ENCODE measurements around the gene ETF1.

DNA sequence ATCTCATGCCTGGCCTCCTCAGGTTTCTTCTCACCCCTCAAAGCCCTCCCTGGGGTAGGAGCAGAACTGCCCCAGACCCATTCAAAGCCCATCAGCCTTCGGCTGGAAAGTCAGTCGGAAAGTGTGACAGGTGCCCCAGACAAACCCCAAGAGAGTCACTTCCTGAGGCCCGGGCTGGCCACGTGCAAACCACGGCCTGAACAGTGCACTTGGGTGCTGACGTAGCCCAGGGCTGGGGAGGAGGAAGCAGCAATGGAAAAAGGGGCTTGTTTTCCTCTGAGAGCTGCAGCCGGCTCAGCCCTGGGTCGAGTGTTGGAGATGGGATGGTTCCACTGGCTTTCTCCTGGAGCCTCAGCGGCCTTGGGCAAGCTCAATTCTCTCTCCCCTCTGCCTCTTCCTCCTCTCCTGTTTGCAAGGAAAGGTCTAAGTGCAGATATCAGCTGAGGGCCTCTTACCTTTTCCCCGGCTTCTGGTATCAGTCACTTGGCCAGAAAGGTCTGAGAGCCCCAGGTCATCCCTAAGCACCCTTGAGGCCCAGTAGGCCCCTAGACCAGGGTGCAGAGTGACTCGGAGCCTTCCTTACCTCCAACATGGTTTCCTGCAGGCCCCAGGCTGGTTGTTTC is 83.6 kb downstream of the ETF1 start:
- TF ChIP-seq, protein P1, sequence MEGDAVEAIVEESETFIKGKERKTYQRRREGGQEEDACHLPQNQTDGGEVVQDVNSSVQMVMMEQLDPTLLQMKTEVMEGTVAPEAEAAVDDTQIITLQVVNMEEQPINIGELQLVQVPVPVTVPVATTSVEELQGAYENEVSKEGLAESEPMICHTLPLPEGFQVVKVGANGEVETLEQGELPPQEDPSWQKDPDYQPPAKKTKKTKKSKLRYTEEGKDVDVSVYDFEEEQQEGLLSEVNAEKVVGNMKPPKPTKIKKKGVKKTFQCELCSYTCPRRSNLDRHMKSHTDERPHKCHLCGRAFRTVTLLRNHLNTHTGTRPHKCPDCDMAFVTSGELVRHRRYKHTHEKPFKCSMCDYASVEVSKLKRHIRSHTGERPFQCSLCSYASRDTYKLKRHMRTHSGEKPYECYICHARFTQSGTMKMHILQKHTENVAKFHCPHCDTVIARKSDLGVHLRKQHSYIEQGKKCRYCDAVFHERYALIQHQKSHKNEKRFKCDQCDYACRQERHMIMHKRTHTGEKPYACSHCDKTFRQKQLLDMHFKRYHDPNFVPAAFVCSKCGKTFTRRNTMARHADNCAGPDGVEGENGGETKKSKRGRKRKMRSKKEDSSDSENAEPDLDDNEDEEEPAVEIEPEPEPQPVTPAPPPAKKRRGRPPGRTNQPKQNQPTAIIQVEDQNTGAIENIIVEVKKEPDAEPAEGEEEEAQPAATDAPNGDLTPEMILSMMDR (IDR thresholded peaks at IDR 0.05): no peak
- no peak for TF ChIP-seq EZH2 (IDR thresholded peaks at IDR 0.05)
